ENCODE results near the gene KCNAB1. TPM values are rescaled to one million over a fixed set of nuclear protein-coding genes. Genes with fewer than 3 reads are reported as not detected.

KCNAB1 gene
- total RNA-seq, 1 donor from 2014 or later, result 16.5 TPM

GRCh38 chr3:156148345-156148945 is 28.1 kb downstream of the KCNAB1 start:
- TF ChIP-seq, protein P1, sequence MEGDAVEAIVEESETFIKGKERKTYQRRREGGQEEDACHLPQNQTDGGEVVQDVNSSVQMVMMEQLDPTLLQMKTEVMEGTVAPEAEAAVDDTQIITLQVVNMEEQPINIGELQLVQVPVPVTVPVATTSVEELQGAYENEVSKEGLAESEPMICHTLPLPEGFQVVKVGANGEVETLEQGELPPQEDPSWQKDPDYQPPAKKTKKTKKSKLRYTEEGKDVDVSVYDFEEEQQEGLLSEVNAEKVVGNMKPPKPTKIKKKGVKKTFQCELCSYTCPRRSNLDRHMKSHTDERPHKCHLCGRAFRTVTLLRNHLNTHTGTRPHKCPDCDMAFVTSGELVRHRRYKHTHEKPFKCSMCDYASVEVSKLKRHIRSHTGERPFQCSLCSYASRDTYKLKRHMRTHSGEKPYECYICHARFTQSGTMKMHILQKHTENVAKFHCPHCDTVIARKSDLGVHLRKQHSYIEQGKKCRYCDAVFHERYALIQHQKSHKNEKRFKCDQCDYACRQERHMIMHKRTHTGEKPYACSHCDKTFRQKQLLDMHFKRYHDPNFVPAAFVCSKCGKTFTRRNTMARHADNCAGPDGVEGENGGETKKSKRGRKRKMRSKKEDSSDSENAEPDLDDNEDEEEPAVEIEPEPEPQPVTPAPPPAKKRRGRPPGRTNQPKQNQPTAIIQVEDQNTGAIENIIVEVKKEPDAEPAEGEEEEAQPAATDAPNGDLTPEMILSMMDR (IDR thresholded peaks at IDR 0.05; ENCODE audit: partially characterized antibody, unreplicated experiment), result no peak
- Mint-ChIP-seq H3K36me3 (ENCODE audit: unreplicated experiment) (no peaks in the 10 kb centered on the region), H3K4me3 (ENCODE audit: unreplicated experiment) (no peak overlapping the region), H3K9me3 (ENCODE audit: unreplicated experiment) (no peaks in the 10 kb centered on the region), H3K27ac (ENCODE audit: unreplicated experiment) (no peak overlapping the region), H3K27me3 (ENCODE audit: unreplicated experiment) (peaks cover 2% of the 10 kb centered on the region), H3K4me1 (ENCODE audit: low read depth, unreplicated experiment) (peaks cover 6% of the 10 kb centered on the region)
- DNase-seq, result no peak

DNA sequence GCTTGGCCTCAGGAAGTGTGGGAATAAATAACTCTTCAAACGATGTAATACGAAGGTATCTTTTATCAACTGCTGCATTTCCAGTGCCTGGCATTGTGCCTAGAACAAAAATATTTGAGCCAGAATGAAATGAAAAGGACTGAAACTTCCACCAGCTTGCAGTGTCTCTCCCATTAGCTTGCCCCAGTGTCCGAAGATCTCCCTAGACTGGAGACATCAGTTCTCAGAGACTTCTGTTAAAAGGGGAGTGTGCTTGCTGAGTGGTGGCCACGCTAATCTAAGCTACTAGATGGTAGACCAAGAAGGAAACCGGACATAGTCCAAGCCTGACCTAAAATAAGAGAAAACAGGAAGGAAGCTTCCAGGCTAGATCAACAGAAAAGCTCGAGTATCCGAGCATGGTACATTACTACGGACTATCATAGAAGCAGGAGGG is 28.6 kb downstream of the KCNAB1 start:
- TF ChIP-seq, protein P1 (IDR thresholded peaks at IDR 0.05; ENCODE audit: partially characterized antibody, unreplicated experiment), result no peak
- no peak overlapping the region for H3K4me3 Mint-ChIP-seq (ENCODE audit: unreplicated experiment)
- H3K27me3 Mint-ChIP-seq (ENCODE audit: unreplicated experiment), result peaks cover 2% of the 10 kb centered on the region
- no peak overlapping the region for H3K27ac Mint-ChIP-seq (ENCODE audit: unreplicated experiment)
- H3K36me3 Mint-ChIP-seq (ENCODE audit: unreplicated experiment), result no peaks in the 10 kb centered on the region
- H3K9me3 Mint-ChIP-seq (ENCODE audit: unreplicated experiment), result no peaks in the 10 kb centered on the region
- peaks cover 6% of the 10 kb centered on the region for H3K4me1 Mint-ChIP-seq (ENCODE audit: low read depth, unreplicated experiment)
- no peak for DNase-seq

DNA sequence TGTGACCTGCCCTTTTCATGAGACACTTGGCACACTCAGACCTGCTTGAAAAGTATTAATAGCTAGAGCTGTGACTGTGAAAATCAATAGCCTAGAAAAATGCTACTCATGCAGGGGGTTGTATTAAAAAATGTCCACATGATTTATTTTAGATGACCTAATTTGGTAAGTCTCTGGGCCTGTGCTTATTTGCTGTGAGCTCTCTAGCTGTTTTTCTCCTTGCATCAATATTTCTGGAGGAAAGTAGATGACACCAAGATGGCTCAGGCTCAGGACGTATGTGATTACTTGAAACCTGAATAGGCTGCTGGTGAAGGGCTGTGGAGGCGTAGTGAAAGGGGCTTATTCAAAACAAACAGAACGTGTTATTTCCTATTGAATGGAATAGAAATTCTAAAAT is 29.5 kb downstream of the KCNAB1 start:
- Mint-ChIP-seq H3K9me3 (ENCODE audit: unreplicated experiment) (no peaks in the 10 kb centered on the region), H3K4me3 (ENCODE audit: unreplicated experiment) (no peak overlapping the region), H3K4me1 (ENCODE audit: low read depth, unreplicated experiment) (peaks cover 6% of the 10 kb centered on the region), H3K27ac (ENCODE audit: unreplicated experiment) (no peak overlapping the region), H3K36me3 (ENCODE audit: unreplicated experiment) (no peaks in the 10 kb centered on the region), H3K27me3 (ENCODE audit: unreplicated experiment) (peaks cover 2% of the 10 kb centered on the region)
- DNase-seq, result no peak
- TF ChIP-seq, protein P1 (IDR thresholded peaks at IDR 0.05; ENCODE audit: partially characterized antibody, unreplicated experiment), result no peak

DNA sequence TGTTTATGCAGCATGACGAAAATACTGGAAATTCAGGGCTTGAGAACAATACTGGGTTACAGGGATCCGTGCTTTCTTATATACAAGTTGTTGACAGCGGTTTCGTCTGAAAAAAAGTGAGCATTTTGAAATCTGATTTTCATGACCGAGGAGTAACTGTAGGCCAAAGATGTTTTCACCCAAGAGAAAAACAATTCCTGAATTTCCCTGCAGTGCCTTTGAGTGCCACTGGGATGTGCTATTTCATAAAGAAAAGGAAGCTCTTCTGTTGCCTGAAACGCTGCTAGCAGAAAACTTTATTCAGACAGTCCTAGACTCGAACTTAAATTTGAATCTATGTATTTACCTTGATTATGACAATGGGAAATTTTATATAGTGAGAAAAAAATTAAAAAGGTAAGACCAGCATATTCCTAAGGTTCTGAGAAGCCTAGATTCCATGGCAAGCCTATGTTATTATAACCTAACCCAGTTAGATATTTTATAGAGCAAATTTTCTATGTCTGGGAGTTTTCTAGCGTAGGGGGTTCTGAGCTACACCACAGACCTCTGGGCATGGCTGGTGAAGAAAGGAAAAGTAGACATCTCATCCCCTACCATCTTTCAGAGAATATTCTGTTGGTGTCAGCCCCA is 30.2 kb downstream of the KCNAB1 start:
- Mint-ChIP-seq H3K27me3 (ENCODE audit: unreplicated experiment) (peaks cover 2% of the 10 kb centered on the region), H3K27ac (ENCODE audit: unreplicated experiment) (no peak overlapping the region), H3K36me3 (ENCODE audit: unreplicated experiment) (peaks cover 3% of the 10 kb centered on the region), H3K9me3 (ENCODE audit: unreplicated experiment) (no peaks in the 10 kb centered on the region), H3K4me3 (ENCODE audit: unreplicated experiment) (no peak overlapping the region), H3K4me1 (ENCODE audit: low read depth, unreplicated experiment) (peaks cover 6% of the 10 kb centered on the region)
- DNase-seq, result peak; percentile 30
- TF ChIP-seq, protein P1 (IDR thresholded peaks at IDR 0.05; ENCODE audit: partially characterized antibody, unreplicated experiment), result peak; percentile 87

GRCh38 chr3:156151824-156152428 is 31.5 kb downstream of the KCNAB1 start:
- peaks cover 2% of the 10 kb centered on the region for H3K27me3 Mint-ChIP-seq (ENCODE audit: unreplicated experiment)
- peak overlapping the region; percentile 44 for H3K27ac Mint-ChIP-seq (ENCODE audit: unreplicated experiment)
- H3K4me1 Mint-ChIP-seq (ENCODE audit: low read depth, unreplicated experiment), result peaks cover 6% of the 10 kb centered on the region
- peaks cover 6% of the 10 kb centered on the region for H3K36me3 Mint-ChIP-seq (ENCODE audit: unreplicated experiment)
- no peak overlapping the region for H3K4me3 Mint-ChIP-seq (ENCODE audit: unreplicated experiment)
- peaks cover 1% of the 10 kb centered on the region for H3K9me3 Mint-ChIP-seq (ENCODE audit: unreplicated experiment)
- peak; percentile 86 for DNase-seq
- TF ChIP-seq, protein P1 (IDR thresholded peaks at IDR 0.05; ENCODE audit: partially characterized antibody, unreplicated experiment), result peak; percentile 89
